PFSK-1 (cell line): ENCODE results near the gene DEDD2.

ENCODE experiments used
- FOXP2 ChIP-seq: optimal IDR thresholded peaks from 2 replicates; pipeline ENCODE3; 2011; ENCODE audit warnings: borderline replicate concordance, control low read depth, inconsistent platforms; ENCODE audit not compliant: insufficient read depth; ENCODE audit errors: extremely low read length, extremely low read depth
- POLR2AphosphoS5 ChIP-seq: IDR thresholded peaks from 2 replicates; pipeline ENCODE4 v1.6.1; 2012; ENCODE audit warnings: low read depth, mild to moderate bottlenecking, control low read depth, low read length, moderate library complexity
- REST ChIP-seq, 2 experiments: IDR thresholded peaks; 2 replicates each; pipeline versions ENCODE4 v1.6.1 to v1.8.0; 2011 to 2012; ENCODE audit warnings: low read depth in 2 of 2, low read length in 2 of 2, control low read depth in 1 of 2, inconsistent platforms in 1 of 2, mild to moderate bottlenecking in 1 of 2, moderate library complexity in 1 of 2; ENCODE audit not compliant: insufficient read depth in 1 of 2
- SIN3A ChIP-seq: IDR thresholded peaks from 2 replicates; pipeline ENCODE4 v1.6.1; 2012; ENCODE audit warnings: mild to moderate bottlenecking, low read length, moderate library complexity, borderline replicate concordance; ENCODE audit not compliant: insufficient read depth
- TAF1 ChIP-seq: IDR thresholded peaks from 2 replicates; pipeline ENCODE4 v1.6.1; 2012; ENCODE audit warnings: low read length, control low read depth, borderline replicate concordance; ENCODE audit not compliant: insufficient read depth

Gene DEDD2

GRCh38 chr19:42178791-42179674 lies 38.4 kb downstream of the DEDD2 start:
- TF ChIP-seq SIN3A (no peak), FOXP2 (no peak), POLR2AphosphoS5 (no peak), TAF1 (no peak), REST (IDR thresholded peaks at IDR 0.05; ENCODE audit: insufficient read depth in 1 of 2, low read depth in 2 of 2, low read length in 2 of 2) (no peak)

- TF ChIP-seq POLR2AphosphoS5 (no peak), FOXP2 (no peak), REST (IDR thresholded peaks at IDR 0.05; ENCODE audit: insufficient read depth in 1 of 2, low read depth in 2 of 2, low read length in 2 of 2) (no peak), TAF1 (no peak), SIN3A (no peak)
These were observed 39.8 kb downstream of the DEDD2 start for GRCh38 chr19:42177686-42178019.

- TF ChIP-seq FOXP2 = peak; percentile 54
- TF ChIP-seq TAF1 = no peak
These were observed 40.3 kb downstream of the DEDD2 start for GRCh38 chr19:42176990-42177685.

GRCh38 chr19:42176649-42176989 lies 40.9 kb downstream of the DEDD2 start:
- no peak for TF ChIP-seq TAF1
- no peak for TF ChIP-seq FOXP2
- no peak for TF ChIP-seq REST (IDR thresholded peaks at IDR 0.05; ENCODE audit: insufficient read depth in 1 of 2, low read depth in 2 of 2, low read length in 2 of 2)
- TF ChIP-seq POLR2AphosphoS5 = no peak
- TF ChIP-seq SIN3A = no peak

- TF ChIP-seq REST (IDR thresholded peaks at IDR 0.05; ENCODE audit: insufficient read depth in 1 of 2, low read depth in 2 of 2, low read length in 2 of 2) = no peak
- no peak for TF ChIP-seq POLR2AphosphoS5
- TF ChIP-seq SIN3A = no peak
- no peak for TF ChIP-seq FOXP2
- TF ChIP-seq TAF1 = no peak
These were observed 41.4 kb downstream of the DEDD2 start for GRCh38 chr19:42175952-42176648.
